Neural cell (in vitro differentiated cells): Measurements from ENCODE around the gene GPR42. TPM values are rescaled to one million over a fixed set of nuclear protein-coding genes. Genes with fewer than 3 reads are reported as not detected.

Experiments
- H2AFZ ChIP-seq: fragments of 200-600, 300-800 bp; sonication (generic), shearing (Covaris generic); 2 replicates; pipeline ENCODE4 v1.6.0; 2014; ENCODE audit warnings: low read depth, mild to moderate bottlenecking, antibody characterized with exemption, low read length, moderate library complexity
- H3F3A ChIP-seq: fragments of 200-600 bp; shearing (Covaris generic); 2 replicates; pipeline ENCODE4 v1.6.1; 2016; ENCODE audit warnings: mild to moderate bottlenecking, moderate library complexity, mixed read lengths, antibody characterized with exemption, low read length; ENCODE audit not compliant: insufficient read depth, poor library complexity, severe bottlenecking
- H3K27ac ChIP-seq: fragments of 200-600, 300-800 bp; sonication (generic), shearing (Covaris generic); 2 replicates; pipeline ENCODE4 v1.5.1; 2014; ENCODE audit warnings: mild to moderate bottlenecking, low read length, moderate library complexity
- H3K27me3 ChIP-seq: fragments of 300-800, 200-600 bp; sonication (generic), shearing (Covaris generic); 2 replicates; pipeline ENCODE4 v1.6.0; 2014; ENCODE audit warnings: mild to moderate bottlenecking, low read depth, low read length, moderate library complexity; ENCODE audit not compliant: insufficient read depth
- H3K36me3 ChIP-seq: fragments of 300-800, 200-600 bp; sonication (generic), shearing (Covaris generic); 2 replicates; pipeline ENCODE4 v1.5.1; 2014; ENCODE audit warnings: mild to moderate bottlenecking, antibody characterized with exemption, low read length, moderate library complexity; ENCODE audit not compliant: insufficient read depth
- H3K4me2 ChIP-seq: fragments of 300-800, 200-600 bp; sonication (generic), shearing (Covaris generic); 2 replicates; pipeline ENCODE4 v1.6.0; 2014; ENCODE audit warnings: mild to moderate bottlenecking, low read length
- H3K4me3 ChIP-seq: fragments of 300-800, 200-600 bp; sonication (generic), shearing (Covaris generic); 2 replicates; pipeline ENCODE4 v1.5.1; 2014; ENCODE audit warnings: mild to moderate bottlenecking, low read length, moderate library complexity
- H3K79me2 ChIP-seq: fragments of 200-600 bp; shearing (Covaris generic); replicated peaks from 2 replicates; pipeline ENCODE4 v1.6.0; 2014; ENCODE audit warnings: mild to moderate bottlenecking, low read length, moderate library complexity; ENCODE audit not compliant: insufficient read depth
- H3K9ac ChIP-seq: fragments of 300-800, 200-600 bp; sonication (generic), shearing (Covaris generic); 2 replicates; pipeline ENCODE4 v1.6.1; 2016; ENCODE audit warnings: mild to moderate bottlenecking, low read length, mixed read lengths
- H3K9me2 ChIP-seq: fragments of 200-600 bp; shearing (Covaris generic); 2 replicates; pipeline ENCODE4 v1.6.1; 2016; ENCODE audit warnings: mild to moderate bottlenecking, low read length, mixed read lengths; ENCODE audit not compliant: insufficient read depth
- H3K9me3 ChIP-seq: fragments of 200-600, 300-800 bp; sonication (generic), shearing (Covaris generic); 2 replicates; pipeline ENCODE4 v1.6.1; 2016; ENCODE audit warnings: mild to moderate bottlenecking, mixed run types, low read length, moderate library complexity, mixed read lengths
- H4K20me1 ChIP-seq: fragments of 200-600 bp; shearing (Covaris generic); 2 replicates; pipeline ENCODE4 v1.6.1; 2016; ENCODE audit warnings: mild to moderate bottlenecking, mixed run types; ENCODE audit not compliant: insufficient read depth
- CTCF ChIP-seq: fragments of 450-650 bp; IDR thresholded peaks from 2 replicates; pipeline ENCODE4 v1.5.1; 2014; ENCODE audit warnings: antibody characterized with exemption, mild to moderate bottlenecking, moderate library complexity; ENCODE audit not compliant: poor library complexity, severe bottlenecking
- EP300 ChIP-seq: fragments of 450-650 bp; conservative IDR thresholded peaks from 2 replicates; pipeline ENCODE4 v1.6.1; 2014; ENCODE audit warnings: antibody characterized with exemption, mild to moderate bottlenecking, moderate library complexity; ENCODE audit not compliant: poor library complexity, severe bottlenecking
- EZH2 ChIP-seq: fragments of 200-600, 300-800 bp; shearing (Covaris generic), sonication (generic); IDR thresholded peaks from 2 replicates; pipeline ENCODE4 v1.6.1; 2014; ENCODE audit warnings: antibody characterized with exemption, low read length, borderline replicate concordance, mild to moderate bottlenecking; ENCODE audit not compliant: insufficient read depth, poor library complexity, severe bottlenecking
- MXI1 ChIP-seq: fragments of 450-650 bp; conservative IDR thresholded peaks from 2 replicates; pipeline ENCODE4 v1.6.1; 2014; ENCODE audit warnings: antibody characterized with exemption, mild to moderate bottlenecking; ENCODE audit not compliant: poor library complexity, severe bottlenecking
- POLR2AphosphoS5 ChIP-seq: IDR thresholded peaks from 2 replicates; pipeline ENCODE4 v1.6.1; 2012
- RAD21 ChIP-seq: fragments of 450-650 bp; conservative IDR thresholded peaks from 2 replicates; pipeline ENCODE4 v1.6.1; 2014; ENCODE audit warnings: antibody characterized with exemption, mild to moderate bottlenecking, moderate library complexity
- REST ChIP-seq: IDR thresholded peaks from 2 replicates; pipeline ENCODE4 v1.6.1; 2012; ENCODE audit warnings: borderline replicate concordance
- SMC3 ChIP-seq: fragments of 450-650 bp; conservative IDR thresholded peaks from 2 replicates; pipeline ENCODE4 v1.6.1; 2014; ENCODE audit warnings: antibody characterized with exemption, mild to moderate bottlenecking, moderate library complexity; ENCODE audit not compliant: poor library complexity
- TAF1 ChIP-seq: IDR thresholded peaks from 2 replicates; pipeline ENCODE4 v1.6.1; 2012; ENCODE audit warnings: low read depth
- polyA plus RNA-seq: library from polyadenylated mRNA; depleted of rRNA; stranded (reverse); fragments of >200 nt; gene quantifications from 2 replicates; pipeline ENCODE4 v1.2.3, GENCODE V29; 2014

GPR42 gene
- polyA plus RNA-seq, 1 donor from 2014 or later: not detected

- H3K79me2 ChIP-seq: no peaks in the 10 kb centered on the region
- no peaks in the 10 kb centered on the region for H3K36me3 ChIP-seq
- H2AFZ ChIP-seq: no peak overlapping the region
- H3K9me3 ChIP-seq: no peaks in the 10 kb centered on the region
- H3F3A ChIP-seq: no peaks in the 10 kb centered on the region
- H3K4me2 ChIP-seq: no peak overlapping the region
- no peak overlapping the region for H3K4me3 ChIP-seq
- H3K9me2 ChIP-seq: no peaks in the 10 kb centered on the region
- H3K9ac ChIP-seq: no peak overlapping the region
- TF ChIP-seq MXI1 (no peak), EZH2 (no peak), CTCF (no peak), SMC3 (no peak), EP300 (no peak), RAD21 (no peak)
- no peaks in the 10 kb centered on the region for H3K27me3 ChIP-seq
- H3K27ac ChIP-seq: no peak overlapping the region
- no peaks in the 10 kb centered on the region for H4K20me1 ChIP-seq
Measured at GRCh38 chr19:35348911-35349611, 21.8 kb upstream of the GPR42 start.

GRCh38 chr19:35349614-35350521, 21.0 kb upstream of the GPR42 start:
- H4K20me1 ChIP-seq: no peaks in the 10 kb centered on the region
- H3K9me3 ChIP-seq: no peaks in the 10 kb centered on the region
- no peak overlapping the region for H3K4me3 ChIP-seq
- H3K27me3 ChIP-seq: no peaks in the 10 kb centered on the region
- no peak overlapping the region for H3K4me2 ChIP-seq
- no peaks in the 10 kb centered on the region for H3F3A ChIP-seq
- H3K36me3 ChIP-seq: no peaks in the 10 kb centered on the region
- no peaks in the 10 kb centered on the region for H3K79me2 ChIP-seq
- no peak overlapping the region for H3K27ac ChIP-seq
- H2AFZ ChIP-seq: no peak overlapping the region
- TF ChIP-seq CTCF (no peak), SMC3 (no peak), EP300 (no peak), POLR2AphosphoS5 (no peak), REST (no peak), EZH2 (no peak), RAD21 (no peak), MXI1 (no peak), TAF1 (no peak)
- no peaks in the 10 kb centered on the region for H3K9me2 ChIP-seq
- no peak overlapping the region for H3K9ac ChIP-seq
